MM.1S (cell line): ENCODE results near the gene TP73.

Experiments used
- DNase-seq: peaks from one replicate; pipeline ENCODE4 v3.0.0-alpha.2; 2015
- H2AFZ ChIP-seq: fragments of 300-600 bp; sonication (generic); 2 replicates; pipeline ENCODE4 v1.6.0; 2016; ENCODE audit warnings: antibody characterized with exemption, low read length
- H3F3A ChIP-seq: fragments of 300-600 bp; sonication (generic); 2 replicates; pipeline ENCODE4 v1.6.1; 2016; ENCODE audit warnings: mild to moderate bottlenecking, antibody characterized with exemption, low read length, moderate library complexity, mixed read lengths; ENCODE audit not compliant: insufficient read depth
- H3K27ac ChIP-seq: fragments of 300-600 bp; sonication (generic); 2 replicates; pipeline ENCODE4 v1.5.1; 2016; ENCODE audit warnings: mild to moderate bottlenecking, low read length
- H3K27me3 ChIP-seq: fragments of 300-600 bp; sonication (generic); replicated peaks from 2 replicates; pipeline ENCODE4 v1.6.0; 2016; ENCODE audit warnings: low read length; ENCODE audit not compliant: insufficient read depth
- H3K36me3 ChIP-seq: fragments of 300-600 bp; sonication (generic); replicated peaks from 2 replicates; pipeline ENCODE4 v1.6.1; 2016; ENCODE audit warnings: mild to moderate bottlenecking, low read length, mixed read lengths; ENCODE audit not compliant: insufficient read depth
- H3K4me1 ChIP-seq: fragments of 300-600 bp; sonication (generic); 2 replicates; pipeline ENCODE4 v1.6.1; 2016; ENCODE audit warnings: low read length, mixed read lengths
- H3K4me2 ChIP-seq: fragments of 300-600 bp; sonication (generic); 2 replicates; pipeline ENCODE4 v1.6.0; 2016; ENCODE audit warnings: low read depth, low read length
- H3K4me3 ChIP-seq: fragments of 300-600 bp; sonication (generic); 2 replicates; pipeline ENCODE4 v1.5.1; 2016; ENCODE audit warnings: low read length, mixed read lengths
- H3K79me2 ChIP-seq: fragments of 300-600 bp; sonication (generic); 2 replicates; pipeline ENCODE4 v1.6.1; 2016; ENCODE audit warnings: mixed run types, low read length, mixed read lengths
- H3K9ac ChIP-seq: fragments of 300-600 bp; sonication (generic); 2 replicates; pipeline ENCODE4 v1.6.1; 2016; ENCODE audit warnings: low read length, mixed read lengths
- H3K9me2 ChIP-seq: fragments of 300-600 bp; sonication (generic); replicated peaks from 2 replicates; pipeline ENCODE4 v1.6.1; 2016; ENCODE audit warnings: mild to moderate bottlenecking, low read length, mixed read lengths; ENCODE audit not compliant: insufficient read depth
- H3K9me3 ChIP-seq: fragments of 300-600 bp; sonication (generic); replicated peaks from 2 replicates; pipeline ENCODE4 v1.6.1; 2016; ENCODE audit warnings: mild to moderate bottlenecking, low read length, mixed read lengths; ENCODE audit not compliant: insufficient read depth
- H4K20me1 ChIP-seq: fragments of 300-600 bp; sonication (generic); 2 replicates; pipeline ENCODE4 v1.6.1; 2016; ENCODE audit warnings: mild to moderate bottlenecking, low read length, moderate library complexity, mixed read lengths; ENCODE audit not compliant: insufficient read depth
- EZH2 ChIP-seq: fragments of 300-600 bp; sonication (generic); optimal IDR thresholded peaks from 2 replicates; pipeline ENCODE3; 2017; ENCODE audit warnings: low read depth, mild to moderate bottlenecking, antibody characterized with exemption, low read length, mixed read lengths
- EZH2phosphoT487 ChIP-seq: fragments of 300-600 bp; sonication (generic); IDR thresholded peaks from 2 replicates; pipeline ENCODE4 v1.6.1; 2018; ENCODE audit warnings: antibody characterized with exemption, low read length
- TF ChIP-seq, protein P1 (sequence below): fragments of 300-600 bp; sonication (generic); IDR thresholded peaks from 2 replicates; pipeline ENCODE4 v1.5.1; 2016; ENCODE audit warnings: antibody characterized with exemption, low read length, mixed read lengths

Gene TP73

GRCh38 chr1:3730543-3731247 is 78.4 kb downstream of the TP73 start:
- H3K27ac ChIP-seq: no peak overlapping the region

GRCh38 chr1:3731583-3732433 is 79.5 kb downstream of the TP73 start:
- H2AFZ ChIP-seq: no peak overlapping the region
- H3F3A ChIP-seq: no peaks in the 10 kb centered on the region
- H3K27ac ChIP-seq: no peak overlapping the region
- no peak overlapping the region for H3K4me3 ChIP-seq
- H3K79me2 ChIP-seq: no peaks in the 10 kb centered on the region
- no peaks in the 10 kb centered on the region for H4K20me1 ChIP-seq
- DNase-seq: no peak
- H3K9me3 ChIP-seq: no peaks in the 10 kb centered on the region
- H3K27me3 ChIP-seq: no peaks in the 10 kb centered on the region
- no peak overlapping the region for H3K9ac ChIP-seq
- H3K4me1 ChIP-seq: no peaks in the 10 kb centered on the region
- TF ChIP-seq, protein P1, sequence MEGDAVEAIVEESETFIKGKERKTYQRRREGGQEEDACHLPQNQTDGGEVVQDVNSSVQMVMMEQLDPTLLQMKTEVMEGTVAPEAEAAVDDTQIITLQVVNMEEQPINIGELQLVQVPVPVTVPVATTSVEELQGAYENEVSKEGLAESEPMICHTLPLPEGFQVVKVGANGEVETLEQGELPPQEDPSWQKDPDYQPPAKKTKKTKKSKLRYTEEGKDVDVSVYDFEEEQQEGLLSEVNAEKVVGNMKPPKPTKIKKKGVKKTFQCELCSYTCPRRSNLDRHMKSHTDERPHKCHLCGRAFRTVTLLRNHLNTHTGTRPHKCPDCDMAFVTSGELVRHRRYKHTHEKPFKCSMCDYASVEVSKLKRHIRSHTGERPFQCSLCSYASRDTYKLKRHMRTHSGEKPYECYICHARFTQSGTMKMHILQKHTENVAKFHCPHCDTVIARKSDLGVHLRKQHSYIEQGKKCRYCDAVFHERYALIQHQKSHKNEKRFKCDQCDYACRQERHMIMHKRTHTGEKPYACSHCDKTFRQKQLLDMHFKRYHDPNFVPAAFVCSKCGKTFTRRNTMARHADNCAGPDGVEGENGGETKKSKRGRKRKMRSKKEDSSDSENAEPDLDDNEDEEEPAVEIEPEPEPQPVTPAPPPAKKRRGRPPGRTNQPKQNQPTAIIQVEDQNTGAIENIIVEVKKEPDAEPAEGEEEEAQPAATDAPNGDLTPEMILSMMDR: no peak
- TF ChIP-seq EZH2phosphoT487 (no peak), EZH2 (no peak)
- H3K4me2 ChIP-seq: no peak overlapping the region
- no peaks in the 10 kb centered on the region for H3K36me3 ChIP-seq
- no peaks in the 10 kb centered on the region for H3K9me2 ChIP-seq

More at GRCh38 chr1:3730543-3731247, 78.4 kb downstream of the TP73 start:
- Histone ChIP-seq H3K36me3 (no peaks in the 10 kb centered on the region), H2AFZ (no peak overlapping the region), H3K79me2 (no peaks in the 10 kb centered on the region), H3K27me3 (no peaks in the 10 kb centered on the region), H3K9me2 (no peaks in the 10 kb centered on the region), H3F3A (no peaks in the 10 kb centered on the region), H3K9me3 (no peaks in the 10 kb centered on the region), H3K9ac (no peak overlapping the region), H3K4me2 (no peak overlapping the region), H3K4me1 (no peaks in the 10 kb centered on the region), H3K4me3 (no peak overlapping the region), H4K20me1 (no peaks in the 10 kb centered on the region)
- TF ChIP-seq EZH2phosphoT487 (no peak), EZH2 (no peak)
- TF ChIP-seq, protein P1: no peak
- DNase-seq: no peak

GRCh38 chr1:3732434-3733093 is 80.2 kb downstream of the TP73 start:
- no peak overlapping the region for H3K4me2 ChIP-seq
- no peaks in the 10 kb centered on the region for H3K9me3 ChIP-seq
- TF ChIP-seq, protein P1: no peak
- TF ChIP-seq EZH2 (no peak), EZH2phosphoT487 (no peak)
- no peaks in the 10 kb centered on the region for H3F3A ChIP-seq
- H3K79me2 ChIP-seq: no peaks in the 10 kb centered on the region
- H3K4me3 ChIP-seq: no peak overlapping the region
- H3K9me2 ChIP-seq: no peaks in the 10 kb centered on the region
- no peaks in the 10 kb centered on the region for H3K4me1 ChIP-seq
- H3K27ac ChIP-seq: no peak overlapping the region
- no peak for DNase-seq
- no peak overlapping the region for H3K9ac ChIP-seq
- no peak overlapping the region for H2AFZ ChIP-seq
- no peaks in the 10 kb centered on the region for H3K36me3 ChIP-seq
- H4K20me1 ChIP-seq: no peaks in the 10 kb centered on the region
- no peaks in the 10 kb centered on the region for H3K27me3 ChIP-seq
